Measurements from ENCODE around the gene SCN1B.

DNA sequence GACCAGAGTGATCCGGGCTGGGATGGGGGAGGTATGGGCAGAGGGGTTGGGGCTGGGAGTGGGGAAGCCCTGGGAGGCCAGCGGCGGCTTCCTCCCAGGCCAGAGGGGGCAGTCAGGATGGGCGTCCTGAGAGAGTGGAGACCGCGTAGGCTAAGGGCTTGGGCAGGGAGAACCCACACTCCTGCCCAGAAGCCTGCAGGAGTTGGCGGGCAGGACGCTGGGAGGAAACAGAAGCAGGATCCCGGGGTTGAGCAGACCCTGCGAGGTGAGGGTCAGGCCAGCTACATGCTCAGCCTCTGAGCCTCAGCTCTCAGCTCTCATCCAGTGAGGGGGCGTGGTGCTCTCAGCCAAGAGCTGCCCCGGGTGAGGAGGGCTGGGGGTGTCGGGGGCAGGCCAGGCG lies 7.8 kb upstream of the SCN1B start:
- TF ChIP-seq U2AF1 (optimal IDR thresholded peaks at IDR 0.05; ENCODE audit: low read depth, low read length) (no peak), HIC2 (CRISPR knock-in tag; IDR thresholded peaks at IDR 0.05; ENCODE audit: low read depth) (no peak), MEIS1 (CRISPR knock-in tag; IDR thresholded peaks at IDR 0.05; ENCODE audit: borderline replicate concordance) (no peak), ZNF776 (CRISPR knock-in tag; IDR thresholded peaks at IDR 0.05) (no peak), ZSCAN21 (CRISPR knock-in tag; IDR thresholded peaks at IDR 0.05; ENCODE audit: borderline replicate concordance) (no peak), FOXK1 (CRISPR knock-in tag; IDR thresholded peaks at IDR 0.05; ENCODE audit: borderline replicate concordance, low read depth) (no peak), GABPA (IDR thresholded peaks at IDR 0.05; ENCODE audit: low read depth, low read length) (no peak), GABPA (CRISPR knock-in tag; IDR thresholded peaks at IDR 0.05; ENCODE audit: low read depth) (no peak), EZH2 (conservative IDR thresholded peaks at IDR 0.05; ENCODE audit: low read depth, low read length) (no peak)
- TF ChIP-seq, protein P1, sequence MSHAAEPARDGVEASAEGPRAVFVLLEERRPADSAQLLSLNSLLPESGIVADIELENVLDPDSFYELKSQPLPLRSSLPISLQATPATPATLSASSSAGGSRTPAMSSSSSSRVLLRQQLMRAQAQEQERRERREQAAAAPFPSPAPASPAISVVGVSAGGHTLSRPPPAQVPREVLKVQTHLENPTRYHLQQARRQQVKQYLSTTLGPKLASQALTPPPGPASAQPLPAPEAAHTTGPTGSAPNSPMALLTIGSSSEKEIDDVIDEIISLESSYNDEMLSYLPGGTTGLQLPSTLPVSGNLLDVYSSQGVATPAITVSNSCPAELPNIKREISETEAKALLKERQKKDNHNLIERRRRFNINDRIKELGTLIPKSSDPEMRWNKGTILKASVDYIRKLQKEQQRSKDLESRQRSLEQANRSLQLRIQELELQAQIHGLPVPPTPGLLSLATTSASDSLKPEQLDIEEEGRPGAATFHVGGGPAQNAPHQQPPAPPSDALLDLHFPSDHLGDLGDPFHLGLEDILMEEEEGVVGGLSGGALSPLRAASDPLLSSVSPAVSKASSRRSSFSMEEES (CRISPR knock-in tag; IDR thresholded peaks at IDR 0.05), result no peak
